ENCODE measurements around the gene WDFY4. TPM values are rescaled to one million over a fixed set of nuclear protein-coding genes. Genes with fewer than 3 reads are reported as not detected.

WDFY4 gene
- total RNA-seq, 4 donors from 2014 or later, result 1.6 to 5.1 (median 3.0) TPM

GRCh38 chr10:48818081-48818480 lies 133.4 kb downstream of the WDFY4 start:
- no peak for ATAC-seq
- Histone ChIP-seq H3K27me3 (peaks cover 6% of the 10 kb centered on the region), H3K9me3 (no peaks in the 10 kb centered on the region), H3K4me1 (no peaks in the 10 kb centered on the region), H3K36me3 (no peaks in the 10 kb centered on the region), H3K4me3 (no peak overlapping the region), H3K27ac (no peak overlapping the region)
- 86 to 100% methylated on average over 1 to 2 of the region's 2 CpGs for WGBS, 2 donors (ENCODE audit: low coverage in 1 of 2)
- TF ChIP-seq POLR2AphosphoS5 (IDR thresholded peaks at IDR 0.05) (no peak), EP300 (IDR thresholded peaks at IDR 0.05) (no peak), POLR2A (IDR thresholded peaks at IDR 0.05) (no peak), CTCF (IDR thresholded peaks at IDR 0.05) (no peak)

GRCh38 chr10:48818861-48819520 lies 134.3 kb downstream of the WDFY4 start:
- no peak overlapping the region for H3K4me3 ChIP-seq
- ATAC-seq, result no peak

GRCh38 chr10:48819783-48820182 lies 135.1 kb downstream of the WDFY4 start:
- H3K27me3 ChIP-seq, result peaks cover 6% of the 10 kb centered on the region
- H3K4me3 ChIP-seq, result no peak overlapping the region
- 85 to 92% methylated on average over 5 to 6 of the region's 8 CpGs for WGBS, 2 donors (ENCODE audit: low coverage in 1 of 2)
- no peaks in the 10 kb centered on the region for H3K9me3 ChIP-seq
- H3K27ac ChIP-seq, result no peak overlapping the region
- no peaks in the 10 kb centered on the region for H3K4me1 ChIP-seq
- TF ChIP-seq POLR2AphosphoS5 (IDR thresholded peaks at IDR 0.05) (no peak), CTCF (IDR thresholded peaks at IDR 0.05) (no peak), EP300 (IDR thresholded peaks at IDR 0.05) (no peak), POLR2A (IDR thresholded peaks at IDR 0.05) (no peak)
- ATAC-seq, result no peak
- no peaks in the 10 kb centered on the region for H3K36me3 ChIP-seq

More at GRCh38 chr10:48818861-48819520, 134.3 kb downstream of the WDFY4 start:
- Histone ChIP-seq H3K4me1 (no peaks in the 10 kb centered on the region), H3K27ac (no peak overlapping the region), H3K36me3 (no peaks in the 10 kb centered on the region), H3K9me3 (no peaks in the 10 kb centered on the region), H3K27me3 (peaks cover 6% of the 10 kb centered on the region)
- TF ChIP-seq EP300 (IDR thresholded peaks at IDR 0.05), result no peak
- WGBS, 2 donors (ENCODE audit: low coverage in 1 of 2), result 85 to 90% methylated on average over 3 to 9 of the region's 18 CpGs

GRCh38 chr10:48820231-48820630 lies 135.6 kb downstream of the WDFY4 start:
- no peaks in the 10 kb centered on the region for H3K4me1 ChIP-seq
- H3K36me3 ChIP-seq, result no peaks in the 10 kb centered on the region
- TF ChIP-seq CTCF (IDR thresholded peaks at IDR 0.05), result no peak
- no peak for TF ChIP-seq POLR2A (IDR thresholded peaks at IDR 0.05)
- TF ChIP-seq EP300 (IDR thresholded peaks at IDR 0.05), result no peak
- no peak for TF ChIP-seq POLR2AphosphoS5 (IDR thresholded peaks at IDR 0.05)
- no peak for ATAC-seq
- no peak overlapping the region for H3K27ac ChIP-seq
- H3K4me3 ChIP-seq, result no peak overlapping the region
- WGBS, 2 donors (ENCODE audit: low coverage in 1 of 2), result 100% methylated on average over 3 of the region's 9 CpGs; no CpG with 5 or more reads in 1 of the 2 donors
- peaks cover 6% of the 10 kb centered on the region for H3K27me3 ChIP-seq
- no peaks in the 10 kb centered on the region for H3K9me3 ChIP-seq

GRCh38 chr10:48820699-48821098 lies 136.0 kb downstream of the WDFY4 start:
- H3K36me3 ChIP-seq, result no peaks in the 10 kb centered on the region
- ATAC-seq, result no peak

More at GRCh38 chr10:48820699-48821098, 136.0 kb downstream of the WDFY4 start:
- no peaks in the 10 kb centered on the region for H3K4me1 ChIP-seq
- no peak overlapping the region for H3K27ac ChIP-seq
- H3K27me3 ChIP-seq, result peaks cover 6% of the 10 kb centered on the region
- WGBS, 2 donors (ENCODE audit: low coverage in 1 of 2), result 67% methylated on average over 3 of the region's 10 CpGs; no CpG with 5 or more reads in 1 of the 2 donors
- TF ChIP-seq EP300 (IDR thresholded peaks at IDR 0.05) (no peak), POLR2A (IDR thresholded peaks at IDR 0.05) (no peak), POLR2AphosphoS5 (IDR thresholded peaks at IDR 0.05) (no peak), CTCF (IDR thresholded peaks at IDR 0.05) (no peak)
- H3K4me3 ChIP-seq, result no peak overlapping the region
- H3K9me3 ChIP-seq, result peaks cover 0 to 2% (median 0%) of the 10 kb centered on the region in 3 donors

Data from gastroesophageal sphincter (tissue), 4 donors.